WI38 (cell line): ENCODE data around the gene MRPL9.
"Not testable (repeated sequence)": the region's sequence is repeated elsewhere in the genome, so short reads cannot be mapped to it uniquely, and the experiment has no call there.

Experiments
- H3K4me3 ChIP-seq: 2 replicates; pipeline ENCODE4 v1.5.1; 2011; ENCODE audit warnings: low read depth, mild to moderate bottlenecking, control low read depth, low read length
- TF ChIP-seq, protein P1 (sequence below): IDR thresholded peaks from 2 replicates; pipeline ENCODE4 v1.5.1; 2012; ENCODE audit warnings: low read depth, mild to moderate bottlenecking, control low read depth, low read length

Gene MRPL9

DNA sequence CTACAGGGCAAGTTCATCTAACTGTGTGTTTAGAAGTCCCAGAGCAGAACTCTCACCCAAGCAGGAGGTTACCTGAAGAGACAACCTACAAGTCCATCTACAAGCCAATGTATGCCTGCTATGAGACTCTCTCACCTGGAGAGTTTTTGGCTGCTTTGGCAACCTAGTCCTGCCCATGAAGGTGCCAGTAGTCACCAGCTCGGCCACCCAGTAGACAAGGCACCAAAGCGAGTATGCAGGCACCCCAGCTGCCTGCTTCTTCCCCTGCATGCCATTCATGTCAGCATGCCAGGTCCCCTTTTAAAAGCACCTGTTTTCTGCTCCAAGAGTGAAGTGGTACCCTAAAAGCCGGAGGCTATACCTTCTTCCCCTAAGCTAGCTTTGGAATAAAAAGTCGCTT, 21.8 kb downstream of the MRPL9 start:
- TF ChIP-seq, protein P1, sequence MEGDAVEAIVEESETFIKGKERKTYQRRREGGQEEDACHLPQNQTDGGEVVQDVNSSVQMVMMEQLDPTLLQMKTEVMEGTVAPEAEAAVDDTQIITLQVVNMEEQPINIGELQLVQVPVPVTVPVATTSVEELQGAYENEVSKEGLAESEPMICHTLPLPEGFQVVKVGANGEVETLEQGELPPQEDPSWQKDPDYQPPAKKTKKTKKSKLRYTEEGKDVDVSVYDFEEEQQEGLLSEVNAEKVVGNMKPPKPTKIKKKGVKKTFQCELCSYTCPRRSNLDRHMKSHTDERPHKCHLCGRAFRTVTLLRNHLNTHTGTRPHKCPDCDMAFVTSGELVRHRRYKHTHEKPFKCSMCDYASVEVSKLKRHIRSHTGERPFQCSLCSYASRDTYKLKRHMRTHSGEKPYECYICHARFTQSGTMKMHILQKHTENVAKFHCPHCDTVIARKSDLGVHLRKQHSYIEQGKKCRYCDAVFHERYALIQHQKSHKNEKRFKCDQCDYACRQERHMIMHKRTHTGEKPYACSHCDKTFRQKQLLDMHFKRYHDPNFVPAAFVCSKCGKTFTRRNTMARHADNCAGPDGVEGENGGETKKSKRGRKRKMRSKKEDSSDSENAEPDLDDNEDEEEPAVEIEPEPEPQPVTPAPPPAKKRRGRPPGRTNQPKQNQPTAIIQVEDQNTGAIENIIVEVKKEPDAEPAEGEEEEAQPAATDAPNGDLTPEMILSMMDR: no peak
- H3K4me3 ChIP-seq: no peak overlapping the region

DNA sequence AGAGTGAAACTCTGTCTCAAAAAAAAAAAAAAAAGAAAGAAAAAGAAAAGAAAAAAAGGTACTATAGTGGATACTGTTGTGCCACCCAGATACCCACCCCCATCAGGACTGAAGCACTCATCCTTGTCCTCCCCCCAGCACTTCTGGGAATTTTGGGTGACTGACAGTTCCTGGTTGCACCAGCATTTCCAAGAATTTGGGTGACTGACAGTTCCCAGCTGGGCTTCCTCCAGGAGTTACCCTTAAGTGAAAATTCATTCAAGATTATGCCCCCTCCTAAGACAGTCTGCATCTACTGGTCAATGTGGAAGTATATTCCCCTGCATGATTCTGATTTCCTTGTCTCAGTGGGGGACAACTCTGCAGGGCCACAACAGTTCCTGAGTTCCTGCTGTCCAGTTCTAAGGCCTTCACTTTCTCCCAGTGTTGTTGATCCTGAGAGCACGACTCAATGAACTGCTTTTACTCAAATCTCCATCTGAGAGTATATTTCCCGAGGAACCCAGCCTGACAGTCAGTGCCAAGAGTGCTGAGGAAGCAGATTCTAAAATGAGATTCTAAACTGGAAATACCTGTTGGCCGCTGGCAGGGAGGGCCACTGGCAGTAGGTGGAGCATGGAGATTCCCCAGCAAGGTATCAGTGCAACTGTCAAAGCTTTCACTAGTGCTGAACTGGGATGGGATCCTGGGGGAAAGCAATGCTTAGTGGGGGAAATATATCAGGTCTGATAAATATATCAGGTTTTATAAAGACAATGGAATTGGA, 23.5 kb downstream of the MRPL9 start:
- TF ChIP-seq, protein P1: no peak
- no peak overlapping the region for H3K4me3 ChIP-seq

DNA sequence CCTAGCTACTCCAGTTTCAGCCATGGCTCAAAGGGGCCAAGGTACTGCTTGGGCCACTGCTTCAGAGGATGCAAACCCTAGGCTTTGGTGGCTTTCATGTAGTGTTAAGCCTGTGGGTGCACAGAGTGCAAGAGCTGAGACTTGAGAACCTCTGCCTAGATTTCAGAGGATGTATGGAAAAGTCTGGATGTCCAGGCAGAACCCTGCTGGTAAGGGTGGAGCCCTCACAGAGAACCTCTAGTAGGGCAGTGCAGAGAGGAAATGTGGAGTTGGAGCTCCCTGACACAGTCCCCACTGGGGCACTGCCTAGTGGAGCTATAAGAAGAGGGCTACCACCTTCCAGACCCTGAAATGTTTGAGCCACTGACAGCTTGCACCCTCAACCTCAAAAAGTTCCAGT, 25.8 kb downstream of the MRPL9 start:
- TF ChIP-seq, protein P1: no peak
- H3K4me3 ChIP-seq: no peak overlapping the region

DNA sequence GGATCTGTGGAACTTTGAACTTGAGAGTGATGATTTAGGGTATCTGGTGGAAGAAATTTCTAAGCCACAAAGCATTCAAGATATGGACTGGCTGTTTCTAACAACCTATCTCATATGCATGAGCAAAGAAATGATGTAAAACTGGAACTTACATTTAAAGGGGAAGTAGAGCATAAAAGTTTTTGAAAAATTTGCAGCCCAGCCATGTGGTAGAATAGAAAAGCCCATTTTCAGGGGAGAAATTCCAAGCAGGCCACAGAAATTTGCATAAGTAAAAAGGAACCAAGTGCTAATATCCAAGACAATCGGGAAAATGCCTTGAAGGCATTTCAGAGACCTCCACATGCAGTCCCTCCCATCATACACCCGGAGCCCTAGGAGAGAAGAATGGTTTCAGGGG, 26.3 kb downstream of the MRPL9 start:
- TF ChIP-seq, protein P1: no peak
- H3K4me3 ChIP-seq: no peak overlapping the region

DNA sequence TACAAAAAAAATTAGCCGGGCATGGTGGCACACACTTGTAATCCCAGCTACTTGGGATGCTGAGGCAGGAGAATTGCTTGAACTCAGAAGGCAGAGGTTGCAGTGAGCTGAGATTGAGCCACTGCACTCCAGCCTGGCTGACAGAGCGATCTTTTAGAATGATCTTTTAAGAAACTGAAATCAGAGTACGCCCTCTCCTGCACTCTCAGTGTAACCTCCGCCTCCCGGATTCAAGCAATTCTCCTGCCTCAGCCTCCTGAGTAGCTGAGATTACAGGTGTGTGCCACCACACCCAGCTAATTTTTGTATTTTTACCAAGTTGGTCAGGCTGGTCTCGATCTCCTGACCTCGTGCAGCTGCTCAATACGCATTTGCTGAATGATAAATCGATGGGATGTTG, 29.3 kb downstream of the MRPL9 start:
- not testable (repeated sequence) for H3K4me3 ChIP-seq

DNA sequence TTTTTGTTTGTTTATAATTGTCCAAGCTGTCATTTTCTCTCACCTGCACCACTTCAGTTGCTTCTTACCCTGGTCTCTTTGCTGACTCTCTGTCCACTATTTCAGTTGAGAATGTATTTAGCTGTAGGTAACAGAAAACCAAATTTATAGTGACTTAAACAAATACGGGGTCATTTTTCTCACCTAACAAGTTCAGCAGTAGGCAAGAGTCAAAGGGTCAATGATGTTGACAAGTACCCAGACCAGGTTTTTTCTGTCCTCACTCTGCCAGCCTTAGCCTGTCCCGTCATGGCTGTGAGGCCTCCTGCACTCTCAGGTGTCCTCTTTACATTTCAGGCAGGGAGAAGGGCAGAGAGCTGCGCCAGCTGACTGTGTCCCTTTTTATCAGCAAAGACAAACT, 30.2 kb downstream of the MRPL9 start:
- H3K4me3 ChIP-seq: no peak overlapping the region
- TF ChIP-seq, protein P1: no peak

DNA sequence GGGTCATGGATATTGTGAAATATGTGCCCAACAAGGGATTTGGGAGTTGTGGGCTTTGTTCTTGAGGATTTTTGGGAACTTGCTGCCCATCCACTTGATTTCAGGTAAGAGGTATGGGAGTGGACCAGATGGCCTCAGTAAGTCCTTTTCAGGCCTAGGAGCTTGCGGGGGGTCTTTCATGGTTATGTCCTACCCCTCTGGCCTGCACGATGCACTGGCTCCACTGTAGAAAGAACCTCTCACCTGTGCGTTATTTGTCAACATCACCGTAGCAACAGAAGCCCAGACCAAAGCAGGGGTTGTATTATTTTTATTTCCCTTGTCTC, 33.4 kb downstream of the MRPL9 start:
- TF ChIP-seq, protein P1: no peak
- no peak overlapping the region for H3K4me3 ChIP-seq
